GM19035 (cell line): Measurements from ENCODE around the gene RBM20.

Source experiments
- ATAC-seq: cut with Tn5 transposase; IDR thresholded peaks from one replicate; pipeline ENCODE4 v1.9.1; 2021; ENCODE audit not compliant: unreplicated experiment

Gene RBM20

DNA sequence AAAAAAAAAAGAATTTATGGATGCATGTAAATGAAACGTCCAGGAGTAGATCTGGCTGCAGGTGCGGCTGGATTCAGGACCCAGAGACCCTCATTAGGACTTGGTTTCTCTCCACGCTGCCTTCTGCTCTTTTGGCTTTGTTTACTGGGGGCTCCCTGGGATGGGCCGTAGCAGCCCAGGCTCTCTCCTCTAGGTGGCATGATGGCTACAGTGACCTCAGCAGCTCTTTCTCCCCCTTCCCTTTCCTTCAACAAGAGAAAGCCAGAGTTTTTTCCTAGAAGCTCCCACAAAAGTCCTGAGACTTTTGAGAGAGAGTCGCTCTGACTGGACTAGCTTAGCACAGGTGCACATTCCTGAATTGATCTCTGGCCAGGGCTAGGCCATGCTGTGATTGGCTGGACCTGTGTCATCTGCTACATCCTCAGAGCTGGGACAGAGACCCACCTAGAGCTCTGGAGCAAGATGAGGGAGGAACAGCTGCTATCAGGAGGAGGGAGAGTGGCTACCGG, 159.7 kb downstream of the RBM20 start:
- ATAC-seq = peak; percentile 62

DNA sequence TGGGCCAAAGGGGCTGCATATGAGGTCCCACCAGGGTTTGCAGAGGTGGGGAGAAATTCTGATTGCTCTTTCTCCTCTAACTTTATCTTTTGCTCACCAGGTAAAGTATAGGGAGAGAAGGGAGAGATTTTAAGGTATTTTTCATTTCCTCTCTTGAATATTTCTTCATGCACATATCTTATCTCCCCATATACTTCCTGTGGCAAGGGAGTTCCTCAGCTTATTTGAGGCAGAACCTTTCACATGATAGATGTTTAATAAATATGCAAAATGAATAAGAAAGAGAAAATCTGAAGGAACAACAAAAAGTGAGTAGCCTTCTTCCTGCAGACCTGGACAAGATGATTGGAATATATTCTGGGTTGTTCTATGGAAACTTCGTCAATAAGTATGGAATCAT, 160.2 kb downstream of the RBM20 start:
- no peak for ATAC-seq

DNA sequence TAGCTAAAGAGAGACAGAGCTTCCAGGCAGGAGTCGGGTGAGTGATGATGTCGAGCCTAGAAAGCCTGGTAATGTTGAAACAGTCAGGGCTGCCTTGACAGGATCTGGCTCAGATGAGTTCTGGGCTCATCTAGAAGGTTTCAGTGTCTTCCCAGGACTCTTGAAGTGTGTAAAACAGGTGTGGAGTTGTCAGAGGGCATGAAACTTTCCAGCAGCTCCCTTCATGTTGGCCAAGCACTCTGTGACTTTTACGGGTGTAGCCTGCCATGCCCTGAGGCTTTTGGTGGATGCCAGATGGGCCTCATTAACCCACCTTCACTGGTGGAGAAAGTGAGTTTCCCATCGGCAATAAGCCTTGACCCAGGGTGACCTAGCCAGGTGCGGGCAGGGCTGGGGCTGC, 161.2 kb downstream of the RBM20 start:
- no peak for ATAC-seq

DNA sequence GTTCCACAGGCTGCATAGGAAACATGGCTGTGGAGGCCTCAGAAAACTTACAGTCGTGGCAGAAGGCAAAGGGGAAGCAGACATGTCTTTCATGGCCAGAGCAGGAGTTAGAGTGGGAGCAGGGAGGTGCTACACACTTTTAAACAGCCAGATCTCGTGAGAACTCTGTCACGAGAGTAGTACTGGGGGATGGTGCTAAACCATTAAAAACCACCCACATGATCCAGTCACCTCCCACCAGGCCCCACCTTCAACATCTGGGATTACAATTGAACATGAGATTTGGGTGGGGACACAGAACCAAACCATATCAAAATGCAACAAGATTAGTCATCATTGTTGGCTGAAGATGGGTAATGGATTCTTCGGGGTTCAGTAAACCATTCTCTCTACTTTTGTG, 162.2 kb downstream of the RBM20 start:
- no peak for ATAC-seq

DNA sequence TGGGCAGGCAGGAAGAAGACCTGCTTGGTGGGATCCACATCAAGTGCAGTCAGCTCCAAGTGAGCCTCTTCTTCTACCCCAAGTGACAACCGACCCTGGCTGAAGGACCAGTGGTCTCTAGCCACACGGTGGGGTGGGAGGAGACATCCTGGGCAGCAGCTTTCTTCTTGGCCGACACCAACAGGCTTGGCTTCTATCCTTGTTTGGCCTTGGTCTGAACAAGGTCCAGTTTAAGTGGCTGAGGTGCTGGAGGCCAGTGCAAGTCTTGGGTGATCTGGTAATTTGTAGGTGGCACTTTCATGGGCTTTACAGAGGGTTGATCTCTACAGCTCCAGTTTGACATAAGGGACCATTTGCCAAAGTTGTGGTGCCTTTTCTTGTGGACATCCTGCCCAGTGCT, 164.0 kb downstream of the RBM20 start:
- no peak for ATAC-seq

DNA sequence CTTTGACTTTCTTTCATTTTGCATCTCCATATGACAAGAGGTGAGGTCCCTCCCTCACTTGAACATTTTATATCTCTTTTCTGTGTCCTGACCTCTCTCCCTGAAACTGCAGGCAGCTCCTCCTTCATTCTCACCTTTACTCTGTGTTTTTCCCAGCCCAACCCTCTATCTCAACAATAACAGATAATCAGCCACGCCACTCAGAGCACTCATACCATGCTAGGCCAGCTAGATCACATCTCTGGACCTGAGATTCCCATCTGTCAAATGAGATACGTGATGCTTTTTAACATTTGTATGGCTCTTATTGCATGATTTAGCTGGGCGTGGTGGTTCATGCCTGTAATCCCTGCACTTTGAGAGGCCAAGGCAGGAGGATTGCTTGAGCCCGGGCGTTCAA, 164.5 kb downstream of the RBM20 start:
- no peak for ATAC-seq

DNA sequence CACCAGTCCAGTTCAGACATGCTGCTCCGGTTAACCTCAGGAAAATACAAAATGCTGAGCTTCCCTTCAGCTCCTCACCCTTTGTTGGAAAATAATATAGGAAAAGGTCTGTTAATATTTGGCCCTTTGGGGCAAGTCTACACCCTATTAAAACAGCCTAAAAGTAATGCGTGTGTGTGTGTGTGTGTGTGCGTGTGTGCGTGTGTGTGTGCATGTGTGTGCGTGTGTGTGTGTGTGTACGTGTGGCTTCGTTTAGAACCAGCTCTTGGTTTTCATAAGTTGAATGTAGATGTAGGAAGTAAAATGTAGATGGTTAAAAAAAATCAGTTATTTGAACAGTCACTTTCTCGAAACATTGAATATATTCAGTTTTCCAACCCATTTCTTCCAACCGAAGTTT, 166.5 kb downstream of the RBM20 start:
- ATAC-seq = no peak

DNA sequence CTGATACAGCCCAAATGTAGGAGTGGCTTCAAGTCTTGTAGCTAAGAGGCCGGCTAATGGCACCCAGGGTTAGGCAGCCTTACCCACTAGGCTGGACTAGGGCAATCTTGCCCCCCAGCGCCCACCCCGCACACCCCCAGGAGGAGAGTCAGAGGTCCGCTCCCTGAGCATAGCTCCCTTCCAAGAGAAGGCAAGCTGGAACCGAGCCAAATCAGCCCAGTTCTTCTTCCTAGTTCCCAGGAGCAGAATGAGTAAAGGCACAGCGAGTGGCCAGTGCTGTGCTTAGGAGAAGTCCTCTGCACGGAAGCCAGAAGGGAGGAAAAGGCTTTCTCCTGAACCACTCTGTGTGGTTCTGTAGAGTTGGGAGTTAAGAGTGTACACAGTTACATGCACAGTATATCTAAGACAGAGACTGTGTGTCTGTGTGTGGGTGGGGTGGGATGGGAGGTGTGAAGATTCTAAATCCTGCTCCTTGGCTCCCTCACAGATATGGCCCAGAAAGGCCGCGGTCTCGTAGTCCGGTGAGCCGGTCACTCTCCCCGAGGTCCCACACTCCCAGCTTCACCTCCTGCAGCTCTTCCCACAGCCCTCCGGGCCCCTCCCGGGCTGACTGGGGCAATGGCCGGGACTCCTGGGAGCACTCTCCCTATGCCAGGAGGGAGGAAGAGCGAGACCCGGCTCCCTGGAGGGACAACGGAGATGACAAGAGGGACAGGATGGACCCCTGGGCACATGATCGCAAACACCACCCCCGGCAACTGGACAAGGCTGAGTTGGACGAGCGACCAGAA, 167.8 kb downstream of the RBM20 start:
- ATAC-seq = no peak

DNA sequence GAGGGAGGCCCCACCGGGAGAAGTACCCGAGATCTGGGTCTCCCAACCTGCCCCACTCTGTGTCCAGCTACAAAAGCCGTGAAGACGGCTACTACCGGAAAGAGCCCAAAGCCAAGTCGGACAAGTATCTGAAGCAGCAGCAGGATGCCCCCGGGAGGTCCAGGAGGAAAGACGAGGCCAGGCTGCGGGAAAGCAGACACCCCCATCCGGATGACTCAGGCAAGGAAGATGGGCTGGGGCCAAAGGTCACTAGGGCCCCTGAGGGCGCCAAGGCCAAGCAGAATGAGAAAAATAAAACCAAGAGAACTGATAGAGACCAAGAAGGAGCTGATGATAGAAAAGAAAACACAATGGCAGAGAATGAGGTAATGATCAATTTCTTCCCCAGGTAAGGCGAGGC, 168.4 kb downstream of the RBM20 start:
- ATAC-seq = no peak

DNA sequence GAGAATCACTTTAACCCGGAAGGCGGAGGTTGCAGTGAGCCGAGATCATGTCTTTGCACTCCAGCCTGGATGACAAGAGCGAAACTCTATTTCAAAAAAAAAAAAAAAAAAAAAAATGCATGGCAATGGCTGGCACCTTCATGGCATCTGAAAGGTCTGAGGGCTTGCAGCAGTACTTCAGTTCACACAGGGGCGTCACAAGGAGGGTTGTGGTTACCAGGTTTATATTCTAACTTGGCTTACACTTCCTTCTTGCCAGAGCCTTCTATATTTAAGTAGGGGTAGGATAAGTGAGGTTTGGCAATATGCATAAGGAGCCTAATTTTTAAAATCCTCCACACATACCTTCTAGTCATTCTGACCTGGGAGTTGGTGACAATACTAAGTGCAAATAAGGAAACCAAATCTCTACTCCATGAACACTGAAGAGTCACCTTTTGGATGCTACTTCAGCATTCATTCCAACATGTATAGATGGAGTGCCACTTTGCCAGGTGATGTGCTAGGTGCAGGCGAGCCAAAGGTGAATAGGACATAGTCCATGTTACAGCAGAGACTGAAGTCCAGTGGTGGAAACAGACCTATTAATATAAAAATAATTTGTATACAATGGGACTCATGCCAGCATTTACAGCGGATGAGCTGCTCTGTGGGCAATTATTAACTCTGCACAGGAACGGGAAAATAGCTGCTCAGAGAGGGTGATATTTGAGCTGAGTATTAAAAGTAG, 169.8 kb downstream of the RBM20 start:
- no peak for ATAC-seq

DNA sequence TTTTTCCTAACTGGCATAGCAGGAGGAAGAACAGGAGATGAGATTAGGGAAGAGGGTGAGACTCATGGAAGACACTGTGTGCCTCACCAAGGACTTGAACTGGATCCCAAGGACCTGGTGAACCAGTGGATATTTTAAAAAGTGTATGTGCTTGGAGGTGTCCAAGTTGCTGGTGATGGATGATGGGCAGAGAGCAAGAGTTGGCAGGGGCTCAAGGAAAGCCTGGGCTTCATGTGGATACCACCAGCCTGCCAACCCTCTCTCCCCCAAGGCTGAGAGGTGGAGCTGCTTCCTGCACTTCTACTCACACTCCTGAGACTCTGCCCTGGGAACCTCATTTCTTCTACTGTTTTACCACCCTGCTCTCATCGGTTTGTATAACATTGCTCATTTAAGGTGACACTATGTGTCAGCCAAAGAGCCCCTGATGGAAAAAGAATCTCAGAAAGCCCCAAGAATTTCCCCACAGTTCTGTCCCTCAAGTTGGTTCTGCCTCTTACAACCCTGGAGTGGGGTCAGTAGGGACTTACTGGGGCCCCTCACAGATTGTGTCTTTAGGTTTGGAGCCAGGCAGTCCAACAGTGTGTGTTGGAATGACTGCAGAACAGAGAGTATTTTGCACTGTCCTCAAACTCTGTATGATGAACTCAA, 171.3 kb downstream of the RBM20 start:
- ATAC-seq = peak; percentile 66

DNA sequence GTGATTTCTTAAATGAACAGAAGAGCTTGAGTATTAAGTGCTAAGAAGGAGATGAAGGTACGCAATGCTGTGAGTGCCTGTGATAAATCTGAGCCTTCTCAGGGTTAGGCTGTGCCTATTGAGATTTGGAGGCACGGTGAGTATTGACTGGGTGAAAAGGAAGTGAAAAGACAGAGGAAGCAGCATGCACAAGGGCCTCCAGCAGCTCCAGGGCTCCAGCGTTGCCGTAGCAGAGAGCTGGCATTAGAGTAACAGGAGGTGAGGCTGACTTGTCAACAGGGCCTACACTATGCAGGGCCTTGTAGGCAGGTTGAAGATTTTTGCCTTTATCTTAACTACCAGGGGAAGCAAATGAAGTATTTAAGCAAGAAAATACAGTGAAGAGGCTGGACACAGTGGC, 173.5 kb downstream of the RBM20 start:
- no peak for ATAC-seq

DNA sequence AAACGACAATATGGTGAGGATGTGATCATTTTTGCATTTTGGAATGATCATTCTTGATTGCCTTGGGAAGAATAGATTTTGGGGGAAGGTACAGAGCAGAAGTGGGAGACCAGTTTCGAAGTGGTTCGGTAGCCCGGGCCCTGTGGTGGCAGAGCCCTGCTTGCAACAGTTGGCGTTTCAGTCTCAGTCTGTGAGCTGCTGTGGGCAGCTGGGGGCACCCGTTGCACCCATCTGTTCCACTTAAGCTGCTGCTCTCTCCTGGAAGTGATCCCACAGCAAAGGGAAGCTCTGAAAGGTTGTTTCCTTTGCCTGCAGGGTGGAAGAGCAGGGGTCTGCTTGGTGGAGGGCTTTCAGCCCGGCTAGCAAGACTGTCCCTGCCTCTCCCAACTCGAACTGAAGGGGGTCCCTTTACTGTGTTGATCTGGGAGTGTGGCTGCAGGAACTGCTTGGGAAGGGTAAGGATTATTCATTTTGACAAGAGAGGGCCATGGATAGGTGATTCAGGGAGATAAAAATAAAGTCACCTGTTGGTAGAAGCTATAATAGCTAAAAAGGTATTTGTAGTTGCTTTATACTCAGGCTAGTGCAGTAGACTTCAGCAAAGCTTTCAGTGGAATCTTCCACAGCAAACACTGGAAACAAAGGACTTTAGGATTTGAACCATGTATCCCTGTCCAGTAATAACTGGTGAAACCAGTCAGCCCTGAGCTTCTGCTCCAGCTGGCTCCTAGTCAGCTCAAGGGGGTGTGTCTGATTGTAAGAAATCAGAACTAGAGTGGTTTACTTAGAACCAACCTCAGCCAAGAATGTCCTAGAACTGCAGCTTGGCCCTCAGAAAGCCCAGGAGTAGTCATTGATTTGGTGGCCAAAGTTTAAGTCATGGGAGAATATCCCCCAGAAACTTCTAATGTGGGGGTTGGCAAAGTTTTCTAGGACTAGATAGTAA, 174.4 kb downstream of the RBM20 start:
- ATAC-seq = no peak

DNA sequence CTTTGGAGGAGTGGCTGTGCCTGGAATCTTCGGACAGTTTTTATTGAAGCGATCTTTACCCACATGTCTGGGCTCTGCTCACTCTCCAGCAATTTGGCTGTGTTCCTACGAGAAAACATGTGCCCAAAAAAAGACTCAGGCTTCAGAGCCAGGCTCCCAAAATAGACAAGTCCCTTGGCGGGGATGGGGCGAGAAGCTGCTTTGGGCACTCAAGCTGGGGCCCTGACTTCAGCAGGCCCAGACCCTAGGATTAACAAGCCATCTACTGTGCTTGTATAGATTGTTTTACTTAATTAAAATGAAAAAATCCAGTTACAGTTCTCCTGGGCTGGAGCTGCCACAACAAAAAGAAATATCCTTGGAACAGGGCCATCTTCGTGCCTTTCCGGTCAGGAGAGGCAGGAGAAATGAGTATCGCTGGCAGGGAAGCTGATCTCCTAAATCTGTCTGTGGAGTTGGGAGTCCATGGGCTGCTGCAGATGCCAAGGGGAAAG, 176.2 kb downstream of the RBM20 start:
- ATAC-seq = no peak

DNA sequence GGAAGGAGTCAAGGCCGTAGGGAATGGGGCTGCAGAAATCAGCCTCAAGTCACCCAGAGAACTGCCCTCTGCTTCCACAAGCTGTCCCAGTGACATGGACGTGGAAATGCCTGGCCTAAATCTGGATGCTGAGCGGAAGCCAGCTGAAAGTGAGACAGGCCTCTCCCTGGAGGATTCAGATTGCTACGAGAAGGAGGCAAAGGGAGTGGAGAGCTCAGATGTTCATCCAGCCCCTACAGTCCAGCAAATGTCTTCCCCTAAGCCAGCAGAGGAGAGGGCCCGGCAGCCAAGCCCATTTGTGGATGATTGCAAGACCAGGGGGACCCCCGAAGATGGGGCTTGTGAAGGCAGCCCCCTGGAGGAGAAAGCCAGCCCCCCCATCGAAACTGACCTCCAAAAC, 177.4 kb downstream of the RBM20 start:
- no peak for ATAC-seq

DNA sequence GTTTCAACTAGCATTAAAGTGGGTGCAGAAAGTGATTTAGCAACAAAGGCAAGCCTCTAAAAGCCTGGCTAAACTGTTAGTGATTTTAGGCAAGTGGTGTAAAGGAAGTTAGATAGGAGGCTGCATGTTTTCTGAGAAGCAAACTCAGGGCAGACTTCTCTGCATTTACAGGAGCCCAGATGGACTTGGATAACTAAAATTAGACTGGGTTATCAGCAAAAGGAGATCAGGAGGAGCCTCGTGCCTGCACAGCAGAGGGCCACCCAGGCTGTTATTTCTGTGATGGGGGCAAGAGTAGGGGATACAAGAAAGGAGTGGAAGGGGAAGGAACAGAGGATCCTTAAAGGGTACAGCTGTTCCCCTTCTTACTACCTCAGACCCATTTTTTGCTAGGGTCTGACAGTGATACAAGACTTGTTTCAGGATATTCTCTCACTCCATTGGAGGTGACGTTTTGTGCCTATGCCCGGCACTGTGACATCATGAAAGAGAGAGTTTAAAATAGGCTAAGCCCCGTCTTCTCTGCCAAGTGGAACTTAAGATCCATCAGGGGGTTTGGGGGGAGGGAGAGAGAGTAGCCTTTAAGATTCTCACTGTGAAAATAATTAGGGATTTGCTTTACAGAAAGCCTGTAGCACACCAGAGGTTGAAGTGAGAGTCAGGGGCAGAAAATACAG, 178.0 kb downstream of the RBM20 start:
- no peak for ATAC-seq

DNA sequence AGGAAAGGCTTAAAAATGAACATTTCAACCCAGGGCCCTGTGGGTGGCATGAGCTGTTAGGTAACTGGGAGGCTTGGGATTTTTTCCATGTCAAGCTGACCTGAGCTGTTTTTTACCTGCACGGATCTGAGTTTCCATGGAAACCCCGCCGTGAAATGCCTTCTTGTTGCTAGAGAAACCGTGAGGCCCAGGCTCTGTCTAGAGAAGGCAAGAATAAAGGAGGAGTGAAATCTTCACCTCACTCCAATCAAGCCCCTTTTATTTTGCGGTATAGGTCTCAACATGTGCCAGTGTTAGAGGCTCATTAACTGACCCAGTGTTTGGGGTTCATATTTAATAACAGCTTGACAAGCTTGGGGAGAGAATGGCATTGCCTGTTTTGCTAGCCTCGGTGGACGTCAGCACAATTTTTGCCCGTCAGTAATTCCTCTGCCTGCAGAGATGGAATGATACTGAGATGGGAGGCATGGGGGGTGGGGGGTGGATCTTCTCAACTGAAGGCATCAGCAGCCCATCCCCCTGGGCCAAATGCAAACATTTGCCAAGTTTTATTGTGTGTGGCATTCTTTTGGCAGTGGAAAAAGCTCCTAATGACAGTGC, 178.7 kb downstream of the RBM20 start:
- ATAC-seq = no peak

DNA sequence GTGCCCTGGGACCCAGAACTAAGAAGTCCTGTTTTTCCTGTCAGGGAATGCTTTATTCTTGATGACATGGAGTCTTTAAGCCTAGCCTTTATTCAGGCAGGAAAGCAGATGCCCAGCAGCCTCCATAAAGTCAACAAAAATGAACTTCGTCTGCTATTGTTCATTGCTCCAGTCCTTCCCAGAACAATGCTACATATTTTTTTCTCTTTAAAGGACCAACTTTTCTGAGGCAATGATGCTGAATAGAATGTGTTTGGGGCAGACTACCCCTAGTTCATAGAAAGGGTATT, 180.0 kb downstream of the RBM20 start:
- ATAC-seq = no peak

DNA sequence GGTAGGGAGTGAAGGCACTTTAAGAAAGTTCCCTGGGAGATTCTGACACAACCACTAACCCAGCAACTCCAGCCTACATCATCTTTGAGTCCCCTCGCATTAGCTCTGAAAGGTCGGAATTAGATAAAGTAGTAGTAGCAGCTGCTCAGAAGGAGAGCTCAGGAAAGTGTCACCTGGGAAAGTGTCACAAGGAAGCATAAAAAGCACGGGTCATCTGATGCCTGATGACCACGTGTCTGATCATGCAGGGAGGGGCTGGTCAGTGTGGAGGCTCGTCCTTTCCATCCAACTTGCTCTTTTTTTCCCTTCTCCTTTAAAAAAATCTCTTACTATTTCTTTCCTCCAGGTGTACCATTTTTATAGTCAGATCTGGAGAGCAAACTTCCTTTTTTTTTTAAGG, 180.5 kb downstream of the RBM20 start:
- ATAC-seq = no peak

DNA sequence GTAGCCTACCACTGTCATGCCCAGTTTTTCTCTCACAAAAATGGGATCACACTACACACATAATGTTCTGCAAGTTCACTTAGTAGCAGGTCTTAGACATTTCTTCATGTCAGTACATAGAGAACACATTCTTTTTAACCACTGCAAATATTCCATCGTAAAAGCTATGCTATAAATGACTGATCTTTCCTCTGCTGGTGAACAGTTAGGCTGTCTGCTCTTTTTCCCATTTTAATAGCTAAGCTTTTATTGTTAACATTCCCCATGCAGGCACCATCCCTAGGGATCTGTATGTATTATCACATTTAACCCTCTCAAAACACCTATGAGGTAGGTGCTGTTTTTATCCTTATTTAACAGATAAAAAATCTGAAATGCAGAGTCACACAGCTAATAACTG, 181.4 kb downstream of the RBM20 start:
- no peak for ATAC-seq
